ENCODE measurements around the gene LSP1.

- TF ChIP-seq CTCF (IDR thresholded peaks at IDR 0.05; ENCODE audit: low read depth, low read length, missing input control) = no peak
- TF ChIP-seq, protein P1, sequence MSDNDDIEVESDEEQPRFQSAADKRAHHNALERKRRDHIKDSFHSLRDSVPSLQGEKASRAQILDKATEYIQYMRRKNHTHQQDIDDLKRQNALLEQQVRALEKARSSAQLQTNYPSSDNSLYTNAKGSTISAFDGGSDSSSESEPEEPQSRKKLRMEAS (IDR thresholded peaks at IDR 0.05) = no peak
- no peak for TF ChIP-seq GABPA (IDR thresholded peaks at IDR 0.05 in 1 of 2, conservative IDR thresholded peaks at IDR 0.05 in 1 of 2)
- no peak for TF ChIP-seq YY1 (IDR thresholded peaks at IDR 0.05)
- no peak for TF ChIP-seq SP1 (IDR thresholded peaks at IDR 0.05)
- TF ChIP-seq TAF1 (conservative IDR thresholded peaks at IDR 0.05) = no peak
- TF ChIP-seq ATF3 (IDR thresholded peaks at IDR 0.05) = no peak
Measured at GRCh38 chr11:1867381-1867780, 14.5 kb downstream of the LSP1 start.

Data from liver (tissue), 3 donors.